GM12864 (cell line): ENCODE results near the gene CARD6.

Source experiments
- DNase-seq: peaks from one replicate; pipeline ENCODE4 v3.0.0-alpha.2; 2011; ENCODE audit warnings: low read depth
- H3K4me3 ChIP-seq: 2 replicates; pipeline ENCODE4 v1.5.1; 2011; ENCODE audit warnings: mild to moderate bottlenecking, low read depth, low read length, control low read depth
- TF ChIP-seq, protein P1 (sequence below): IDR thresholded peaks from 2 replicates; pipeline ENCODE4 v1.5.1; 2011; ENCODE audit warnings: low read depth, mild to moderate bottlenecking, moderate library complexity, low read length, control low read depth, inconsistent platforms; ENCODE audit errors: missing control alignments

Gene CARD6

GRCh38 chr5:40829748-40830533, 11.2 kb upstream of the CARD6 start:
- DNase-seq, result no peak
- no peak overlapping the region for H3K4me3 ChIP-seq
- TF ChIP-seq, protein P1, sequence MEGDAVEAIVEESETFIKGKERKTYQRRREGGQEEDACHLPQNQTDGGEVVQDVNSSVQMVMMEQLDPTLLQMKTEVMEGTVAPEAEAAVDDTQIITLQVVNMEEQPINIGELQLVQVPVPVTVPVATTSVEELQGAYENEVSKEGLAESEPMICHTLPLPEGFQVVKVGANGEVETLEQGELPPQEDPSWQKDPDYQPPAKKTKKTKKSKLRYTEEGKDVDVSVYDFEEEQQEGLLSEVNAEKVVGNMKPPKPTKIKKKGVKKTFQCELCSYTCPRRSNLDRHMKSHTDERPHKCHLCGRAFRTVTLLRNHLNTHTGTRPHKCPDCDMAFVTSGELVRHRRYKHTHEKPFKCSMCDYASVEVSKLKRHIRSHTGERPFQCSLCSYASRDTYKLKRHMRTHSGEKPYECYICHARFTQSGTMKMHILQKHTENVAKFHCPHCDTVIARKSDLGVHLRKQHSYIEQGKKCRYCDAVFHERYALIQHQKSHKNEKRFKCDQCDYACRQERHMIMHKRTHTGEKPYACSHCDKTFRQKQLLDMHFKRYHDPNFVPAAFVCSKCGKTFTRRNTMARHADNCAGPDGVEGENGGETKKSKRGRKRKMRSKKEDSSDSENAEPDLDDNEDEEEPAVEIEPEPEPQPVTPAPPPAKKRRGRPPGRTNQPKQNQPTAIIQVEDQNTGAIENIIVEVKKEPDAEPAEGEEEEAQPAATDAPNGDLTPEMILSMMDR, result no peak

- TF ChIP-seq, protein P1, result no peak
- no peak for DNase-seq
- no peak overlapping the region for H3K4me3 ChIP-seq
These were observed 9.6 kb upstream of the CARD6 start for GRCh38 chr5:40831346-40832210.

DNA sequence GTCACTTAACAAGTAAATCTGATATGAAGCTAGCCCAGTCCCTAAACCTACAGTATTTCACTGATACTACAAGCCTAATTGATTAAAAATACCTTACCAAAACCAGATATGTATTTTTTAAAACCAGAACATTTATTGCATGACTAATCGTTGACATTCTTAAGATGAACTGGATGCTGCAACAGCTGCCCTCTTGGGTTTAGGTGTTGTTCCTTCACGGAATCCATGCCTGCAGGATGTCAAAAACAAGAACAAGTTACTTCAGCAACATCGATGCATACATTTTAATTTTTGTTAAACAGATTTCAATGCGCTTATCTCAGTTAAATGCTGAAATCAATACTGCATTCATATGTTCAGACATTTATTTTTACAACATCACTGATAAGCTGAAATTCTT, 8.8 kb upstream of the CARD6 start:
- peak overlapping the region; percentile 95; the same call in 1 of the 2 replicates for H3K4me3 ChIP-seq
- DNase-seq, result no peak
- TF ChIP-seq, protein P1, result no peak

DNA sequence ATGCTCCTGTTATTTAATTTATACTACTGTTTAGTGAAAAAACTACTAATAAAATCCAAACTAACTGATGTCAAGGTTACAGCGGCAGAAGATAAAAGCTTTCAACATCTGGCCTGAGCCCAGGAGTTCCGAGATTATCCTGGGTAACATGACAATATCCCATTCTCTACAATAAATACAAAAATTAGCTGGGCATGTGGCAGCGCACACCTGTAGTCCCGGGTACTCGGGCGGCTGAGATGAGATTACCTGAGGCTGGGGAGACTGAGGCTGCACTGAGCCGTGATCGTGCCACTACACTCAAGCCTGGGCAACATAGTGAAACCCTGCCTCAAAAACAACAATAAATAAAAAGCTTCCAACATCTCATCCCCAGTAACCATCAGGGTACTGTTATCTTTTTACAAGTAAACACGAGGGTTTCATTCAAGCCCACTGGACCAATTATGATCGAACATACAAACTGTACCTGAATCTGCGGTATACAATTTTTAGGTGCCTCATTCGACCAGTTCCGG, 7.4 kb upstream of the CARD6 start:
- H3K4me3 ChIP-seq, result peak overlapping the region; percentile 95
- no peak for DNase-seq
- TF ChIP-seq, protein P1, result no peak

DNA sequence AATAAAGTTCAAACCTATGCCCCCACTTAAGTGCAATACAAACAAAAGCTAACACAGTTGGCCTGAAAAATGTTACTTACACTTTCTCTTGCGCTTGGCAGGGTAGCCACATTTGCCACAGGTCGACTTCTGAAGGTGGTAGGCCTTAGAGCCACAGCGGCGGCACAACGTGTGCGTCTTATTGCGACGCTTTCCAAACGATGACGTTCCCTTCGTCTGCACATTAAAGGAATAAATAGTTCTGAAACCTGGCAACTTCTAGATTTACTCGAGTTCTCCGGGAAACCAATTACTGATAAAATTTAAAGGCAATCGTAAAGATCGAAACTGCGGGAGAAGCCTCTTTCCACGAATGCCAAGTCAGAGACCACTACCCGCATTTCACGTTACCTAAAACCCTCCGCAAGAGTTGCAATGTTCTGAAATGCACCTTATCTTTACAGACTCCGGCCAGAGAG, 6.7 kb upstream of the CARD6 start:
- DNase-seq, result no peak
- peak overlapping the region; percentile 95 for H3K4me3 ChIP-seq

More for the DNA sequence above, 6.7 kb upstream of the CARD6 start:
- TF ChIP-seq, protein P1, result no peak
